Endothelial cell of umbilical vein (primary cell): ENCODE data around the gene SMAD6. TPM values are rescaled to one million over a fixed set of nuclear protein-coding genes. Genes with fewer than 3 reads are reported as not detected.
A peak's percentile ranks its signal among the peaks of the same experiment; 100 is the strongest.

Experiments used
- BruUV-seq: library from RNA; stranded (reverse); fragments of 400-500 nt; replicated peaks from 2 replicates; lab custom pipeline; 2021; lab: Mats Ljungman, UMichigan
- CTCF ChIA-PET: fragments of 300-600, 350-600 bp; sonication (Branson Sonifier 250); formaldehyde crosslinking; loops from one replicate; lab custom pipeline; 2021; ENCODE audit warnings: antibody characterized with exemption, inconsistent platforms; lab: Charles Lee
- POLR2A ChIA-PET: fragments of 300-600, 350-600 bp; sonication (Branson Sonifier 250); formaldehyde crosslinking; loops from one replicate; lab custom pipeline; 2021; ENCODE audit warnings: antibody characterized with exemption, inconsistent platforms; lab: Charles Lee
- DNase-seq: peaks from one replicate; pipeline ENCODE4 v3.0.0-alpha.2; 2011; ENCODE audit warnings: low read depth, low spot score
- FAIRE-seq: peaks from 2 replicates; lab custom pipeline; 2011; peaks lifted over from hg19 to GRCh38; lab: Jason Lieb, UNC
- H2AFZ ChIP-seq: 2 replicates; pipeline ENCODE4 v1.6.0; 2012; ENCODE audit warnings: low read depth, low read length, control low read depth, inconsistent platforms
- H3K27ac ChIP-seq: 2 replicates; pipeline ENCODE4 v1.5.1; 2011; ENCODE audit warnings: low read depth, mild to moderate bottlenecking, control low read depth, low read length, moderate library complexity; ENCODE audit not compliant: insufficient read depth
- H3K27me3 ChIP-seq, 2 experiments: 2 replicates each; pipeline versions ENCODE4 v1.6.0 to v1.6.1; 2011; ENCODE audit warnings: low read length in 2 of 2, mixed read lengths in 1 of 2; ENCODE audit not compliant: control insufficient read depth in 2 of 2, insufficient read depth in 2 of 2
- H3K36me3 ChIP-seq, 2 experiments: 2 replicates in 1 of 2; 3 replicates in 1 of 2; pipeline ENCODE4 v1.5.1; 2011; ENCODE audit warnings: low read length in 2 of 2, mild to moderate bottlenecking in 1 of 2, moderate library complexity in 1 of 2; ENCODE audit not compliant: control insufficient read depth in 2 of 2, insufficient read depth in 2 of 2; ENCODE audit errors: extremely low read depth in 1 of 2
- H3K4me1 ChIP-seq: 3 replicates; pipeline ENCODE4 v1.5.1; 2011; ENCODE audit warnings: mild to moderate bottlenecking, low read length; ENCODE audit not compliant: control insufficient read depth, insufficient read depth; ENCODE audit errors: extremely low read depth
- H3K4me2 ChIP-seq: 2 replicates; pipeline ENCODE4 v1.6.1; 2011; ENCODE audit warnings: low read length, control low read depth, mixed read lengths; ENCODE audit not compliant: insufficient read depth
- H3K4me3 ChIP-seq, 3 experiments: fragments of 200-600 bp in 1 of 3; sonication (generic), shearing (Covaris generic) in 1 of 3; replicated peaks in 1 of 3; 2 replicates each; pipeline ENCODE4 v1.5.1; 2011 to 2016; ENCODE audit warnings: control low read depth in 3 of 3, low read length in 3 of 3, mild to moderate bottlenecking in 2 of 3, inconsistent platforms in 1 of 3, low read depth in 1 of 3, moderate library complexity in 1 of 3; ENCODE audit not compliant: insufficient read depth in 1 of 3
- H3K79me2 ChIP-seq: 2 replicates; pipeline ENCODE4 v1.6.0; 2012; ENCODE audit warnings: low read length, inconsistent platforms; ENCODE audit not compliant: control insufficient read depth, insufficient read depth
- H3K9ac ChIP-seq: replicated peaks from 2 replicates; pipeline ENCODE3; 2011; ENCODE audit warnings: low read length, control low read depth; ENCODE audit not compliant: insufficient read depth; ENCODE audit errors: extremely low read depth
- H3K9me1 ChIP-seq: replicated peaks from 3 replicates; pipeline ENCODE4 v1.6.0; 2011; ENCODE audit warnings: mild to moderate bottlenecking, low read length; ENCODE audit not compliant: control insufficient read depth, insufficient read depth; ENCODE audit errors: extremely low read depth
- H3K9me3 ChIP-seq: replicated peaks from 2 replicates; pipeline ENCODE4 v1.5.1; 2012; ENCODE audit warnings: low read length, inconsistent platforms; ENCODE audit not compliant: control insufficient read depth, insufficient read depth
- H4K20me1 ChIP-seq: replicated peaks from 2 replicates; pipeline ENCODE3; 2011; ENCODE audit warnings: mild to moderate bottlenecking, low read length; ENCODE audit not compliant: control insufficient read depth, insufficient read depth; ENCODE audit errors: extremely low read depth
- EZH2 ChIP-seq: IDR thresholded peaks from 2 replicates; pipeline ENCODE4 v1.6.1; 2012; ENCODE audit warnings: borderline replicate concordance, low read depth, mild to moderate bottlenecking, moderate library complexity, low read length, inconsistent platforms; ENCODE audit not compliant: severe bottlenecking
- FOS ChIP-seq: IDR thresholded peaks from 2 replicates; pipeline ENCODE4 v1.6.1; 2011; ENCODE audit warnings: mild to moderate bottlenecking, low read length, moderate library complexity, borderline replicate concordance; ENCODE audit not compliant: insufficient read depth
- GATA2 ChIP-seq: IDR thresholded peaks from 2 replicates; pipeline ENCODE4 v1.7.0; 2011; ENCODE audit warnings: low read depth, mild to moderate bottlenecking, moderate library complexity, mixed read lengths, low read length; ENCODE audit not compliant: insufficient read length, insufficient read depth
- JUN ChIP-seq: IDR thresholded peaks from 2 replicates; pipeline ENCODE4 v1.6.1; 2011; ENCODE audit warnings: borderline replicate concordance, low read depth; ENCODE audit not compliant: insufficient read length, insufficient read depth
- MYC ChIP-seq: IDR thresholded peaks from one replicate; pipeline ENCODE4 v1.6.1; 2011; ENCODE audit warnings: mild to moderate bottlenecking, low read depth, low read length
- POLR2A ChIP-seq: IDR thresholded peaks from 2 replicates; pipeline ENCODE4 v1.6.1; 2012; ENCODE audit warnings: low read depth, mild to moderate bottlenecking, control low read depth, low read length
- POLR2AphosphoS5 ChIP-seq: IDR thresholded peaks from 2 replicates; pipeline ENCODE4 v1.6.1; 2012; ENCODE audit warnings: low read depth, mild to moderate bottlenecking, control low read depth, low read length, moderate library complexity; ENCODE audit not compliant: insufficient read depth
- dilution Hi-C: fragments of 300-500 bp; cut with MboI; formaldehyde crosslinking; loops from one replicate; pipeline ENCODE4 v1.15.0; 2019; ENCODE audit warnings: low sequenced_read_pairs; ENCODE audit not compliant: extremely low pct_ligation_motif_present
- intact Hi-C: fragments of 100-400 bp; cut with micrococcal nuclease; formaldehyde crosslinking; loops from one replicate; pipeline ENCODE4 v1.10.0; 2022
- polyA plus RNA-seq, 4 experiments: library from polyadenylated mRNA; depleted of rRNA in 3 of 4; stranded (reverse) in 3 of 4; unstranded in 1 of 4; fragments of >200 nt; gene quantifications; 2 replicates each; pipeline versions ENCODE4 v1.2.1 to v1.2.3, GENCODE V29; 2011 to 2012; ENCODE audit warnings: missing spikeins in 1 of 4
- total RNA-seq: library from RNA; stranded (reverse); gene quantifications from 2 replicates; pipeline ENCODE4 v1.2.3, GENCODE V29; 2021
- TF ChIP-seq, protein P1 (sequence below): IDR thresholded peaks from 2 replicates; pipeline ENCODE4 v1.6.1; 2011; ENCODE audit not compliant: insufficient read depth, insufficient read length
- TF ChIP-seq, protein P2 (sequence below), 2 donors: IDR thresholded peaks; 1 replicate in 1 of 2; 2 replicates in 1 of 2; pipeline ENCODE4 v1.5.1; 2011; ENCODE audit warnings: low read length in 2 of 2, mild to moderate bottlenecking in 2 of 2, moderate library complexity in 2 of 2, control low read depth in 1 of 2, inconsistent platforms in 1 of 2, low read depth in 1 of 2; ENCODE audit not compliant: insufficient read depth in 1 of 2; ENCODE audit errors: extremely low read depth in 1 of 2

Gene SMAD6
- total and polyA plus RNA-seq, 2 donors (not counting 3 experiments of a cell fraction or from before 2014, with no cell fraction given) = 7.3 to 12.5 TPM

DNA sequence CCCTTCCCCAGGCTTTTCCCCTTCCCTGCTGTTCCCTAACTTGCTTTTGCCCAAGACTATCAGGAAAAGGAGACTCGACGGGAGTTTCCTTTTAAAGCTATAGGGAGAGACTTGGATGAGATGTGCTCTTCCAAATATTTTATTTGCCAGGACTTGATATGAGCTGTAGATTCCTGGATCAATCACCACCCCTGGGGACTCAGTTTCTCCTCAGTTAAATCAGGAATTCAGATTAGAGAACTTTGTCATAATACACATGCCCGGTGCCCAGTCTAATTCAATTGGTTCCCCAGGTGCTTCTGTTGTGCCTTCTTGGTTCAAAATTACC, 46.6 kb downstream of the SMAD6 start:
- no TSS peak for BruUV-seq
- POLR2A ChIA-PET = interaction anchor here (0.7 kb wide), 1 partner anchor 265 kb away, joined by 3 read pairs; no protein-coding TSS in a partner anchor
- Histone ChIP-seq H3K9me1 (no peaks in the 10 kb centered on the region), H3K36me3 (no peaks in the 10 kb centered on the region), H3K27me3 (no peaks in the 10 kb centered on the region), H3K4me1 (peaks cover 61% of the 10 kb centered on the region), H3K9ac (peak overlapping the region; percentile 5), H3K9me3 (no peaks in the 10 kb centered on the region), H4K20me1 (no peaks in the 10 kb centered on the region), H3K79me2 (peaks cover 30% of the 10 kb centered on the region), H3K27ac (peak overlapping the region; percentile 36), H3K4me2 (peak overlapping the region; percentile 52), H3K4me3 (no peak overlapping the region), H2AFZ (no peak overlapping the region)
- intact Hi-C loops = loop anchor here (1.0 kb wide), 1 partner anchor 13 kb away; no protein-coding TSS in a partner anchor
- CTCF ChIA-PET = interaction anchor here (0.8 to 1.3 kb wide), 6 partner anchors 12 to 103 kb away, joined by 3 to 5 read pairs (median 4); partner anchors contain the start of gene SMAD6
- dilution Hi-C loops = no loop called here
- FAIRE-seq (no peak), DNase-seq (no peak)
- TF ChIP-seq FOS (no peak), GATA2 (no peak), MYC (no peak), POLR2A (no peak), JUN (no peak), POLR2AphosphoS5 (no peak), EZH2 (no peak)
- TF ChIP-seq, protein P1, sequence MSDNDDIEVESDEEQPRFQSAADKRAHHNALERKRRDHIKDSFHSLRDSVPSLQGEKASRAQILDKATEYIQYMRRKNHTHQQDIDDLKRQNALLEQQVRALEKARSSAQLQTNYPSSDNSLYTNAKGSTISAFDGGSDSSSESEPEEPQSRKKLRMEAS = no peak
- TF ChIP-seq, protein P2, sequence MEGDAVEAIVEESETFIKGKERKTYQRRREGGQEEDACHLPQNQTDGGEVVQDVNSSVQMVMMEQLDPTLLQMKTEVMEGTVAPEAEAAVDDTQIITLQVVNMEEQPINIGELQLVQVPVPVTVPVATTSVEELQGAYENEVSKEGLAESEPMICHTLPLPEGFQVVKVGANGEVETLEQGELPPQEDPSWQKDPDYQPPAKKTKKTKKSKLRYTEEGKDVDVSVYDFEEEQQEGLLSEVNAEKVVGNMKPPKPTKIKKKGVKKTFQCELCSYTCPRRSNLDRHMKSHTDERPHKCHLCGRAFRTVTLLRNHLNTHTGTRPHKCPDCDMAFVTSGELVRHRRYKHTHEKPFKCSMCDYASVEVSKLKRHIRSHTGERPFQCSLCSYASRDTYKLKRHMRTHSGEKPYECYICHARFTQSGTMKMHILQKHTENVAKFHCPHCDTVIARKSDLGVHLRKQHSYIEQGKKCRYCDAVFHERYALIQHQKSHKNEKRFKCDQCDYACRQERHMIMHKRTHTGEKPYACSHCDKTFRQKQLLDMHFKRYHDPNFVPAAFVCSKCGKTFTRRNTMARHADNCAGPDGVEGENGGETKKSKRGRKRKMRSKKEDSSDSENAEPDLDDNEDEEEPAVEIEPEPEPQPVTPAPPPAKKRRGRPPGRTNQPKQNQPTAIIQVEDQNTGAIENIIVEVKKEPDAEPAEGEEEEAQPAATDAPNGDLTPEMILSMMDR (IDR thresholded peaks at IDR 0.05; ENCODE audit: extremely low read depth in 1 of 2, insufficient read depth in 1 of 2, low read depth in 1 of 2, low read length in 2 of 2) = no peak
